ENCODE data around the gene FADS2. TPM values are rescaled to one million over a fixed set of nuclear protein-coding genes. Genes with fewer than 3 reads are reported as not detected.

Gene FADS2
- total RNA-seq, 1 donor from 2014 or later = 278 TPM

DNA sequence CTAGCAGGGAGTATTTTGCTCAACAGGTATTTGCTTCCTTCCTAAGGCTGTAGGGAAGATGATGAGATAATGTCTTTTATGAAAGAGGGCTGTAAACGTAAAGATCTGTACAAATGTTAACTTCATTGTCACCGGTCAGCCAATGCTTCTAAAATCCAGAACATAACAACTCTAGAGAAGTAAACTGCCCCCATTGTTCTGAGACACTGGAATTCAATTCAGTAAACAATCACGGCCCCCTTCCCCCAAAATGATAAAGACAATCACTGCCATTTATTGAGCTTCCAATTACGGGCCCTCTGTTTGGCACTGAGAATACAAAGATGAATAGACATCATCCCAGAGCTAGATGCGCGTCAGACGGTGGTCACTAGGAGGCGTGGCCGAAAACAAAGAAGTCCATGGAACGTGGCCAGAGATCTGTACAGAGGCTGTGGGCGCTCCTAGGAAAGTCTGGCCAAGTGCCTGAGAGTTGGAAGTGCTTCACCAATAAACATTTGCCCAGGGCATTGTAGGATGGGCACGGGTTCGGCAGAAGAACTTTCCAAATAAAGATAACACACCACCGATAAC, 36.3 kb upstream of the FADS2 start:
- Mint-ChIP-seq H3K4me3 (peak overlapping the region; percentile 95), H3K27me3 (no peaks in the 10 kb centered on the region), H3K36me3 (ENCODE audit: low read depth) (peaks cover 51% of the 10 kb centered on the region)

DNA sequence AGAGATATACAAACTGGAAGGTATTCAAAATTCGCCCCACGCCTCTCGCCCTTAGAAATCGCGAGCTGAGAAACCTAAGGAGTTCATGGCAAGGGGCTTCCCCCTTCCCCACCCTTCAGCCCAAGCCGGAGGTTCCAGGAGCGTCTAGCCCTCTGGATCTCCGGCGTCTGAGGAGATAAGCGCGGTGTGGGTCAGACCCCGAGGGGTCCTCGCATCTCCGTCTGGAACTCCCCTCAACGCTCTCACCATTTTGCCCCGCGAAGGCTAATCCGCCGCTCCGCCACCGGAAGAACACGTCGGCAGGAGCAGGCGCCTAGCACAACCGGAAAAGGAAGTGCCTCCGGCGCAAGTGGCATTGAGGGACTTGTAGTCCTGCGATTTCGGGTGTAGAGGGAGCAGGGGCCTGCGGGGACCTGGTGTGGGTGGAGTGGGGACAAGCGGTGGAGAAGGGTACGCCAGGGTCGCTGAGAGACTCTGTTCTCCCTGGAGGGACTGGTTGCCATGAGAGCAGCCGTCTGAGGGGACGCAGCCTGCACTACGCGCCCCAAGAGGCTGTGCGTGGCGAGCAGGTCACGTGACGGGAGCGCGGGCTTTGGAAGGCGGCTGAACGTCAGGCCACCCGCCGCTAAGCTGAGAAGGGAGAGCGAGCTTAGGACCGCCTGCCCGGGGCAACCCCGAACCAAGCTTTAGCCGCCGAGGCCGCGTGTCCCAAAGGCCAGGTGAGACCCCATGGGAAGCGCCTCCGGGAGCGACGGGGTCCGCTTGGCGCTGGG, 35.6 kb upstream of the FADS2 start, which contains the start of the genes FEN1 and TMEM258:
Gene FEN1, plus strand, starts transcription at position 602 of the 773 bp plus-strand sequence. CDS start 2,451 bp downstream, outside the sequence.
Gene TMEM258, minus strand, starts transcription at position 290 of the 773 bp plus-strand sequence. Its CDS starts 41 bp downstream, at position 249.
- DNase-seq = peak; percentile 96
- H3K27me3 Mint-ChIP-seq = no peaks in the 10 kb centered on the region
- H3K4me1 Mint-ChIP-seq = peaks cover 43% of the 10 kb centered on the region
- H3K36me3 Mint-ChIP-seq (ENCODE audit: low read depth) = peaks cover 57% of the 10 kb centered on the region
- H3K9me3 Mint-ChIP-seq = no peaks in the 10 kb centered on the region
- peak within 1 kb of the TSS; percentile 95 for H3K4me3 Mint-ChIP-seq
- intact Hi-C loops (cut with micrococcal nuclease) = loop anchor here (1.0 to 10.0 kb wide), 7 partner anchors 15 to 428 kb away; partner anchors contain the start of genes CYB561A3, FADS2, FTH1 and SYT7
- H3K27ac Mint-ChIP-seq = peak within 1 kb of the TSS; percentile 99

More for the DNA sequence above, 36.3 kb upstream of the FADS2 start:
- no peaks in the 10 kb centered on the region for H3K9me3 Mint-ChIP-seq
- peaks cover 37% of the 10 kb centered on the region for H3K4me1 Mint-ChIP-seq
- DNase-seq = peak; percentile 85
- intact Hi-C loops (cut with micrococcal nuclease) = loop anchor here (1.0 to 10.0 kb wide), 7 partner anchors 15 to 427 kb away; partner anchors contain the start of genes CYB561A3, FADS2, FTH1 and SYT7
- H3K27ac Mint-ChIP-seq = peak overlapping the region; percentile 99

DNA sequence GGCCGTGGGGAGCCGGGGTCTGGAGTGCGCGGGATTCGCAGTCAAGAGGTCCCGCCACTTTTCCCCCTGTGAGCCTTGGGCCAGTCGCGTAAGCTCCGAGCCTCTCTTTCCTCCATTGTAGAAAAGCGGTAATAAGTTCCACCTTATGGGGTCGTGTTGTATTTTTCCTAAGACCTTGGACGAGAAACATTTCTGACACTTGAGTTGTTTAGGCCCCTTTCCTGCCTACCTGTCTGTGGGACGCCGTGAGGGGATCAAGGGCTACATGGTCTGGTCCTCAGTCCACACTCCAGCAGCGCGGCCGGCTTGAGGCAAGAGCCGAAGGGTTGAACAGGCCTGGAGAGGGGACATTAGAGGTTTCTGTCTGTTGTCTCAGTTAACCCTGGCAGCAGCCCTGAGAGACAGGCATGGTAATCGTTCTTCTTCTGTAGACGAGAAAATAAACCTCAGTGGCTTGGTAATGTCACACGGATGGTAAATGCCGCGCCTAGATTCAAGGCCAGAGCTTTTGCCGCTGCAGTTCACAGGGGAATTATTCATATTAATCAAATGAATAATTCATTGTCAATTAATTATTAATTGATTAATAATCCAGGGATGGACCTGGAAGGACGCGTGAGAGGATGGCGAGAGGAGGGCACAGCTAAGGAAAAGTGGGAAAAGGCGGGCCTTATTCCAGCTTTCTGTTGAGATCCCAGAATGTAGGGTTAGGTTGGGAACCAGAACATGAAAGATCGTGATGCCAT, 34.8 kb upstream of the FADS2 start:
- intact Hi-C loops (cut with micrococcal nuclease) = loop anchor here (10.0 kb wide), 1 partner anchor 428 kb away; the partner anchor contains the start of genes CYB561A3 and TMEM138
- Mint-ChIP-seq H3K36me3 (ENCODE audit: low read depth) (peaks cover 58% of the 10 kb centered on the region), H3K27ac (peak overlapping the region; percentile 99), H3K4me1 (peaks cover 44% of the 10 kb centered on the region), H3K27me3 (no peaks in the 10 kb centered on the region), H3K9me3 (no peaks in the 10 kb centered on the region), H3K4me3 (peak overlapping the region; percentile 95)
- no peak for DNase-seq

DNA sequence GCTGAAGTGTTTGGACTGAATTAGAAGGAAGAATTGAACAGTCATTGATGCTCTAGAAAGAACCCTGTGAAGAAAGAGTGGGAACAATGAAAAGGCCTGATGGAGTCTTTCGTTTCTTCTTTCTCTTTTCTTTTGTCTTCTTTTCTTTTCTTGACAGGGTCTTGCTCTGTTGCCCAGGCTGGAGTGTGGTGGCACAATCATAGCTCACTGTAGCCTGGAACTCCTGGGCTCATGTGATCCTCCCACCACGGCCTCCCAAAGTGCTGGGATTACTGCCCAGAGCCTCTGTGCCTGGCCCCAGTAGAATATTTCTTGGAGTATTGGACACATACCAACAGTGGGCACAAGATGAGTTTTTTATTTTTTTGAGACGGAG, 34.3 kb upstream of the FADS2 start:
- intact Hi-C loops (cut with micrococcal nuclease) = loop anchor here (10.0 kb wide), 1 partner anchor 429 kb away; the partner anchor contains the start of genes CYB561A3 and TMEM138
- no peaks in the 10 kb centered on the region for H3K9me3 Mint-ChIP-seq
- DNase-seq = no peak
- peaks cover 46% of the 10 kb centered on the region for H3K4me1 Mint-ChIP-seq
- H3K27me3 Mint-ChIP-seq = no peaks in the 10 kb centered on the region
- peak overlapping the region; percentile 95 for H3K4me3 Mint-ChIP-seq
- H3K36me3 Mint-ChIP-seq (ENCODE audit: low read depth) = peaks cover 56% of the 10 kb centered on the region
- H3K27ac Mint-ChIP-seq = peak overlapping the region; percentile 75

DNA sequence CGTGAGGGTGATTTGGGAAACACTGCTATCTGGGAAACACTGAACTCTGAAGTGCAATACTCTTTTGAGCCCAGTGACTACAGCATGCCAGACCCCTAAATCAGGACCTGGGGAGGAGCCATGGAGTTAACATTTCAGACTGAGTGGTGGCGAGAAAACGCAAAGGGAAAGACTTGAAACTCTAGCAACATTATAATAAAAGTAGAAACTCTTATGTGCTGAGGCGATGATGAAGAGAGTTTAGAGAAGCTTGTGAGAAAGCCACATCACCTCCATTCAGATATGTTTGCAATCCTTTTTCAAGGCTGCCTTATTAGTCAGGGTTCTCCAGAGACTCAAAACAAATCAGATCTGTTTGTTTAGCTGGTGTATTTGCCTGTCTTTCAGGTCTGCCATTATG, 33.5 kb upstream of the FADS2 start:
- Mint-ChIP-seq H3K36me3 (ENCODE audit: low read depth) (peaks cover 56% of the 10 kb centered on the region), H3K27ac (no peak overlapping the region), H3K4me3 (peak overlapping the region; percentile 40), H3K27me3 (no peaks in the 10 kb centered on the region), H3K9me3 (no peaks in the 10 kb centered on the region), H3K4me1 (peaks cover 42% of the 10 kb centered on the region)
- DNase-seq = no peak
- intact Hi-C loops (cut with micrococcal nuclease) = loop anchor here (10.0 kb wide), 1 partner anchor 430 kb away; the partner anchor contains the start of genes CYB561A3 and TMEM138

DNA sequence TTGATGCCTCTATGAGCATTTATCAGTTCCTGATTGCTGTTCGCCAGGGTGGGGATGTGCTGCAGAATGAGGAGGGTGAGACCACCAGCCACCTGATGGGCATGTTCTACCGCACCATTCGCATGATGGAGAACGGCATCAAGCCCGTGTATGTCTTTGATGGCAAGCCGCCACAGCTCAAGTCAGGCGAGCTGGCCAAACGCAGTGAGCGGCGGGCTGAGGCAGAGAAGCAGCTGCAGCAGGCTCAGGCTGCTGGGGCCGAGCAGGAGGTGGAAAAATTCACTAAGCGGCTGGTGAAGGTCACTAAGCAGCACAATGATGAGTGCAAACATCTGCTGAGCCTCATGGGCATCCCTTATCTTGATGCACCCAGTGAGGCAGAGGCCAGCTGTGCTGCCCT, 32.6 kb upstream of the FADS2 start:
- DNase-seq = no peak
- peaks cover 54% of the 10 kb centered on the region for H3K36me3 Mint-ChIP-seq (ENCODE audit: low read depth)
- H3K4me1 Mint-ChIP-seq = peaks cover 37% of the 10 kb centered on the region
- H3K9me3 Mint-ChIP-seq = no peaks in the 10 kb centered on the region
- H3K27ac Mint-ChIP-seq = peak overlapping the region; percentile 32
- intact Hi-C loops (cut with micrococcal nuclease) = loop anchor here (5.0 to 10.0 kb wide), 2 partner anchors 312 to 431 kb away; partner anchors contain the start of genes CYB561A3 and TMEM138
- H3K27me3 Mint-ChIP-seq = no peaks in the 10 kb centered on the region
- H3K4me3 Mint-ChIP-seq = peak overlapping the region; percentile 52

DNA sequence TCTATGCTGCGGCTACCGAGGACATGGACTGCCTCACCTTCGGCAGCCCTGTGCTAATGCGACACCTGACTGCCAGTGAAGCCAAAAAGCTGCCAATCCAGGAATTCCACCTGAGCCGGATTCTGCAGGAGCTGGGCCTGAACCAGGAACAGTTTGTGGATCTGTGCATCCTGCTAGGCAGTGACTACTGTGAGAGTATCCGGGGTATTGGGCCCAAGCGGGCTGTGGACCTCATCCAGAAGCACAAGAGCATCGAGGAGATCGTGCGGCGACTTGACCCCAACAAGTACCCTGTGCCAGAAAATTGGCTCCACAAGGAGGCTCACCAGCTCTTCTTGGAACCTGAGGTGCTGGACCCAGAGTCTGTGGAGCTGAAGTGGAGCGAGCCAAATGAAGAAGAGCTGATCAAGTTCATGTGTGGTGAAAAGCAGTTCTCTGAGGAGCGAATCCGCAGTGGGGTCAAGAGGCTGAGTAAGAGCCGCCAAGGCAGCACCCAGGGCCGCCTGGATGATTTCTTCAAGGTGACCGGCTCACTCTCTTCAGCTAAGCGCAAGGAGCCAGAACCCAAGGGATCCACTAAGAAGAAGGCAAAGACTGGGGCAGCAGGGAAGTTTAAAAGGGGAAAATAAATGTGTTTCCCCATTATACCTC, 32.1 kb upstream of the FADS2 start:
- Mint-ChIP-seq H3K4me3 (no peak overlapping the region), H3K27me3 (no peaks in the 10 kb centered on the region), H3K9me3 (no peaks in the 10 kb centered on the region), H3K27ac (peak overlapping the region; percentile 66), H3K4me1 (peaks cover 38% of the 10 kb centered on the region), H3K36me3 (ENCODE audit: low read depth) (peaks cover 56% of the 10 kb centered on the region)
- DNase-seq = no peak
- intact Hi-C loops (cut with micrococcal nuclease) = loop anchor here (2.0 to 10.0 kb wide), 3 partner anchors 103 to 431 kb away; partner anchors contain the start of genes CYB561A3 and TMEM138

DNA sequence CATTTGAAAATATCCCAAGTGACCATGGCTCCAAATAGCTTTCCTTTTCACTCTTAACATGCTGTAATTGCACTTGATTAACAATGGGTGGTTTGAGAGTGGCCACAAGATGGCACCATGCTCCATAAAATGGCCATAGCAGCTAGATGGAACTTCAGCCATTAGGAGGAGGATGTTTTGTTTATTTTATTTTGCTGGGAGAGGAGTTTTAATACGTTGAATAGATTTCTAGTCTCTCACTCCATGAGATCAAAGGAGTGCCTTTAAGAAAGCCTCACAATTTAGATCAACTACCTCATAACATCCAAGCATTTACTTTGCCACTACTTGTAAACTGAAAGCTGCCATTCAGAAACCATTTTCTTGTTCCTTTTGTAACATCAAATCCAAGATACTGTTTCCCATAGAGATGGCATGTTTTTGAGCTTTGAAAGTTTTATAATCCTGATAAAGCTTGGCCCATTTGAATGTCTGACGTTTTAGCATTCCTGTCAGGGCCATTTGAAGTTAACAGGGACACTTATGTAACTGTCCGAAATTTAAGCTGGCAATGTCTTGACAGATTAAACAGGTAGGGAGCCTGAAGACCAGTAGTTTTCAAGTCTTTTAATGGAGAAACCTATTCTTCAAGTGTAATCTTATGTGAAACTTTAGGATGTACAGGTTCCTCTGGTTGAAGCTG, 30.7 kb upstream of the FADS2 start:
- Mint-ChIP-seq H3K27me3 (no peaks in the 10 kb centered on the region), H3K4me3 (no peak overlapping the region), H3K27ac (peak overlapping the region; percentile 11), H3K9me3 (no peaks in the 10 kb centered on the region), H3K4me1 (peaks cover 34% of the 10 kb centered on the region), H3K36me3 (ENCODE audit: low read depth) (peaks cover 59% of the 10 kb centered on the region)
- peak; percentile 92 for DNase-seq
- intact Hi-C loops (cut with micrococcal nuclease) = loop anchor here (1.0 to 10.0 kb wide), 5 partner anchors 74 to 433 kb away; partner anchors contain the start of genes CYB561A3 and TMEM138

DNA sequence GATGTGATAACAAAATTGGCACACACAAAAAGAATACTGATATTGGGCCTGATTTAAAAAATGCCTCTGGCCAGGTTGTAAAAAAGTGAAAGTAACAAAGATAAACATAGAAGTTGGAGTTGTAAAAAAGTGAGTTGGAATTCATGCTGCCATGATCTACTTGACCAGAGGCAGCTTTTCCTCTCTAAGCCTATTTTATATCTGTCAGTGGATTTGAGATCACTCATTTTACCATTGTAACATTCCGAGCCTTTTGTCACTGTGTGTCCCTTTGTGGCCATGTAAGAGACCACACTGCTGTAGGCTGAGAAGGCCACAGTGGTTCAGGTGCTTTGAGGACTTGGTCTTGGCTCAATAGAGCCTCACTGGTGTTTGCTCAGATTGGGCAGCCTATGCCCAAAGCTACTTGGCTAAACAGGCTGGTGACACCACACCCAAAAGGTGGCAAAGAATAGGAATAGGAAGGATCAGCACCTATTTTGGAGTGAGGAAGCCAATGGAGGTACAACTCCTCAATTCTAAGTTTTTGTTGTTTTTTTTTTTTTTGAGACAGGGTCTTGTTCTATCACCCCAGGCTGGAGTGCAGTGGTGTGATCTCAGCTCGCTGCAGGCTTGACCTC, 28.3 kb upstream of the FADS2 start:
- Mint-ChIP-seq H3K9me3 (no peaks in the 10 kb centered on the region), H3K36me3 (ENCODE audit: low read depth) (peaks cover 75% of the 10 kb centered on the region), H3K4me1 (peaks cover 30% of the 10 kb centered on the region), H3K4me3 (no peak overlapping the region), H3K27ac (no peak overlapping the region), H3K27me3 (no peaks in the 10 kb centered on the region)
- intact Hi-C loops (cut with micrococcal nuclease) = loop anchor here (5.0 to 10.0 kb wide), 2 partner anchors 308 to 435 kb away; partner anchors contain the start of genes CYB561A3 and TMEM138
- no peak for DNase-seq

DNA sequence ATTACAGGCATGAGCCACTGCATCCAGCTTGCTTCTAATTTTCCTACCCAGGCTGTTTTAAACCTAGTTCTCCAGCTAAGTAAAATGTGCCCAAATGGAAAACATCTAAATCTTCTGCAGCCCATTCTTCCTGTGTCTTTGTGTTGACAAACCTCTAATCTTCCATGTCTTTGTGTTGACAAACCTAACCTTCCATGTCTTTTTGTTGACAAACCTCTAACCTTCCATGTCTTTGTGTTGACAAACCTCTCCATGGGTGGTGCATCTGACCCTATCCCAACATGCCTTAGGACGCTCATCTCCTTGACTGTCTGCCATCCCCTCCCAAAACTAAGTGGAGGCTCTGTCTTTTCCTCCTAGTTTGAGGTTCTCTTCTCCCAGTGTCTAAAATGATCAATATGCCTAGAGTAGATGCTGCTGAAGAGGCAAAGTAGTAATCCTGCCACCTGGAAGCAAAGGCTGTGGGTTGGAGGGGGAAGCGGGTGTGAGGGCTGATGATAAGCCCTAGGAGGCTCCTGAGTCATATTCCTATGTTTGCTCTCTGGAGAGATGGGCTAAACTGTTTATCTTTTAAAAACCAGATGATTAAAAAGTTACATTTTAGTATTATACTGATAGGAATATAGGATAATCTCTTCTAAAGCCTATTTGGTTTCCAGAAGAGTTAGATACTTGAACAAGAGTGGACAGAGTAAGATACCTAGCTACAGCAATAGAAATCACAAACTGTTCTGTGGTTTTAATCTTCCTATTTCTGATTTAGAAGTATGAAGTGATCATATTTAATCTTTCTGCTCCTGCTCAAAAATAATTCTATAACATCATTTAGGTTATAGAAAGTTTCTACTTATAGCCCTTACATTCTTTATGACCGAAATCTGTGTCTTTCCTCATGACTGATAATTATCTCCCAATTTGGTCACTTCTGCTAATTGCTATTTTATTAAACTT, 27.5 kb upstream of the FADS2 start:
- Mint-ChIP-seq H3K4me1 (peaks cover 23% of the 10 kb centered on the region), H3K36me3 (ENCODE audit: low read depth) (peaks cover 78% of the 10 kb centered on the region), H3K4me3 (no peak overlapping the region), H3K27ac (peak overlapping the region; percentile 30), H3K9me3 (no peaks in the 10 kb centered on the region), H3K27me3 (no peaks in the 10 kb centered on the region)
- no peak for DNase-seq
- intact Hi-C loops (cut with micrococcal nuclease) = no loop called here

DNA sequence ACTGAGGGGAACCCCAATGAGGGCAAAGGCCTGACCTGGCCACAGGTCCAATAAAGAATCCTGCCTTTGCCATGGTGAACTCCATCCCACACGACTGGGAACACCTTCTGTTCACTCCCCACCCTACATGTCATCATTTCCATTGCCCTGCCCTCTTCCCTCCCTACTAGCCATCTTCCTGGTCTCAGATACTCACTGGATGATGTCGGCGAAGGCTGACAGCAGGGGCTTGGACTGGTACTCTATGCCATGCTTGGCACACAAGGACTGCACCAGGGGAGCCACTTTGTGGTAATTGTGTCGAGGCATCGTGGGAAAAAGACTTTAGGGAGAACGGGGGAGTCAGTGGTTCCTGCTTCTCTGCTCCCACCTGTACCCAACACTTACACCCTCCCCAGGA, 25.5 kb upstream of the FADS2 start:
- H3K4me3 Mint-ChIP-seq = no peak overlapping the region
- intact Hi-C loops (cut with micrococcal nuclease) = no loop called here
- no peak overlapping the region for H3K27ac Mint-ChIP-seq
- H3K36me3 Mint-ChIP-seq (ENCODE audit: low read depth) = peaks cover 76% of the 10 kb centered on the region
- H3K4me1 Mint-ChIP-seq = peaks cover 9% of the 10 kb centered on the region
- DNase-seq = no peak
- H3K27me3 Mint-ChIP-seq = no peaks in the 10 kb centered on the region
- no peaks in the 10 kb centered on the region for H3K9me3 Mint-ChIP-seq

Data from activated CD4-positive, alpha-beta T cell treated with anti-CD3 and anti-CD28 coated beads, Interleukin-2, amount 10 ng/mL, durations not matched to agents 24 days and 14 days (primary cell).